SH-SY5Y (cell line): ENCODE results near the gene CYP2F1.

Source experiments
- GATA2 ChIP-seq: IDR thresholded peaks from 2 replicates; pipeline ENCODE4 v1.6.1; 2011; ENCODE audit warnings: mild to moderate bottlenecking, low read depth, low read length
- GATA3 ChIP-seq: IDR thresholded peaks from 2 replicates; pipeline ENCODE4 v1.6.1; 2011; ENCODE audit warnings: low read depth, mild to moderate bottlenecking, low read length, moderate library complexity

DNA sequence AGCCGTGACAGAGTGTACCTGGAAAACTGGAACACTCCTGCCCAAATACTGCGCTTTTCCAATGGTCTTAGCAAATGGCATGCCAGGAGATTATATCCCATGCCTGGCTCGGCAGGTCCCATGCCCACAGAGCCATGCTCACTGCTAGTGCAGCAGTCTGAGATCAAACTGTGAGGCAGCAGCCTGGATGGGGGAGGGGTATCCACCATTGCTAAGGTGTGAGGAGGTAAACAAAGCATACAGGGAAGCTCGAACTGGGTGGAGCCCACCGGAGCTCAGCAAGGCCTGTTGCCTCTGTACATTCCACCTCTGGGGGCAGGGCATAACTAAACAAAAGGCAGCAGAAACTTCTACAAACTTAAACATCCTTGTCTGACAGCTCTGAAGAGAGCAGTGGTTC is 15.5 kb upstream of the CYP2F1 start:
- TF ChIP-seq GATA2 (no peak), GATA3 (no peak)
